Stimulated activated naive B cell treated with anti-CD40 and anti-IgM and Interleukin-4, amounts not matched to agents 10 μg/mL and 1 μg/mL and 100 μg/mL, for 72 hours (primary cell): ENCODE measurements around the gene CROCC2.

Source experiments
- ATAC-seq, 2 donors: fragments of 150-1000 bp; cut with Tn5 transposase; replicated peaks; 2 replicates each; pipeline ENCODE4 v1.10.0; 2021; ENCODE audit warnings: moderate library complexity in 1 of 2
- DNase-seq: peaks from one replicate; pipeline ENCODE4 v3.0.0; 2021
- H3K27ac Mint-ChIP-seq: one replicate; pipeline ENCODE4 v1.8.0; 2022; ENCODE audit warnings: mild to moderate bottlenecking, mixed read lengths
- H3K27me3 Mint-ChIP-seq, 2 donors: one replicate each; pipeline ENCODE4 v1.8.0; 2022; ENCODE audit warnings: mixed read lengths in 2 of 2
- H3K36me3 Mint-ChIP-seq, 2 donors: one replicate each; pipeline ENCODE4 v1.8.0; 2022; ENCODE audit warnings: mixed read lengths in 2 of 2, mild to moderate bottlenecking in 1 of 2
- H3K4me1 Mint-ChIP-seq, 2 donors: one replicate each; pipeline ENCODE4 v1.8.0; 2022; ENCODE audit warnings: mixed read lengths in 2 of 2, mild to moderate bottlenecking in 1 of 2
- H3K4me3 Mint-ChIP-seq, 2 donors: one replicate each; pipeline ENCODE4 v1.8.0; 2022; ENCODE audit warnings: mild to moderate bottlenecking in 2 of 2, mixed read lengths in 2 of 2, moderate library complexity in 1 of 2
- H3K9me3 Mint-ChIP-seq, 2 donors: one replicate each; pipeline ENCODE4 v1.8.0; 2022; ENCODE audit warnings: mixed read lengths in 2 of 2, mild to moderate bottlenecking in 1 of 2

CROCC2 gene

GRCh38 chr2:240960309-240960970 is 54.3 kb downstream of the CROCC2 start:
- Mint-ChIP-seq H3K9me3 (no peaks in the 10 kb centered on the region), H3K27me3 (peaks cover 19 to 40% of the 10 kb centered on the region in 2 donors), H3K4me3 (no peak overlapping the region), H3K4me1 (peaks cover 0 to 2% of the 10 kb centered on the region in 2 donors), H3K27ac (no peak overlapping the region), H3K36me3 (no peaks in the 10 kb centered on the region)
- ATAC-seq = no peak
- DNase-seq = no peak

- Mint-ChIP-seq H3K36me3 (no peaks in the 10 kb centered on the region), H3K4me3 (no peak overlapping the region), H3K4me1 (peaks cover 0 to 2% of the 10 kb centered on the region in 2 donors), H3K9me3 (no peaks in the 10 kb centered on the region), H3K27ac (no peak overlapping the region), H3K27me3 (peaks cover 17 to 37% of the 10 kb centered on the region in 2 donors)
- ATAC-seq (no peak), DNase-seq (no peak)
Observed at GRCh38 chr2:240960971-240961876, 55.1 kb downstream of the CROCC2 start.

- peaks cover 0 to 2% of the 10 kb centered on the region in 2 donors for H3K4me1 Mint-ChIP-seq
- H3K27ac Mint-ChIP-seq = no peak overlapping the region
- DNase-seq = no peak
- H3K36me3 Mint-ChIP-seq = no peaks in the 10 kb centered on the region
- ATAC-seq = no peak
- H3K4me3 Mint-ChIP-seq = no peak overlapping the region
- H3K27me3 Mint-ChIP-seq = peaks cover 11 to 30% of the 10 kb centered on the region in 2 donors
- no peaks in the 10 kb centered on the region for H3K9me3 Mint-ChIP-seq
Observed at GRCh38 chr2:240961910-240962299, 55.8 kb downstream of the CROCC2 start.

GRCh38 chr2:240962300-240963064 is 56.3 kb downstream of the CROCC2 start:
- H3K4me3 Mint-ChIP-seq = no peak overlapping the region
- ATAC-seq (no peak), DNase-seq (no peak)
- no peaks in the 10 kb centered on the region for H3K9me3 Mint-ChIP-seq
- H3K27ac Mint-ChIP-seq = no peak overlapping the region
- H3K4me1 Mint-ChIP-seq = peaks cover 0 to 2% of the 10 kb centered on the region in 2 donors
- H3K36me3 Mint-ChIP-seq = no peaks in the 10 kb centered on the region
- H3K27me3 Mint-ChIP-seq = peaks cover 11 to 25% of the 10 kb centered on the region in 2 donors

- Mint-ChIP-seq H3K4me1 (peaks cover 0 to 2% of the 10 kb centered on the region in 2 donors), H3K27ac (no peak overlapping the region), H3K4me3 (no peak overlapping the region), H3K9me3 (no peaks in the 10 kb centered on the region), H3K36me3 (no peaks in the 10 kb centered on the region), H3K27me3 (peaks cover 11 to 25% of the 10 kb centered on the region in 2 donors)
- ATAC-seq (no peak), DNase-seq (no peak)
Observed at GRCh38 chr2:240963065-240963867, 57.1 kb downstream of the CROCC2 start.

GRCh38 chr2:240963868-240964703 is 58.0 kb downstream of the CROCC2 start:
- Mint-ChIP-seq H3K9me3 (no peaks in the 10 kb centered on the region), H3K27ac (no peak overlapping the region), H3K36me3 (no peaks in the 10 kb centered on the region), H3K27me3 (peaks cover 10 to 18% of the 10 kb centered on the region in 2 donors), H3K4me3 (no peak overlapping the region), H3K4me1 (peaks cover 0 to 2% of the 10 kb centered on the region in 2 donors)
- no peak for ATAC-seq
- no peak for DNase-seq

GRCh38 chr2:240964704-240965295 is 58.7 kb downstream of the CROCC2 start:
- no peak overlapping the region for H3K27ac Mint-ChIP-seq
- no peaks in the 10 kb centered on the region for H3K4me1 Mint-ChIP-seq
- no peak overlapping the region for H3K4me3 Mint-ChIP-seq
- ATAC-seq (no peak), DNase-seq (no peak)
- peaks cover 6 to 14% of the 10 kb centered on the region in 2 donors for H3K27me3 Mint-ChIP-seq
- no peaks in the 10 kb centered on the region for H3K9me3 Mint-ChIP-seq
- H3K36me3 Mint-ChIP-seq = no peaks in the 10 kb centered on the region

- DNase-seq = no peak
- H3K27me3 Mint-ChIP-seq = peaks cover 6 to 8% of the 10 kb centered on the region in 2 donors
- H3K36me3 Mint-ChIP-seq = no peaks in the 10 kb centered on the region
- no peak overlapping the region for H3K4me3 Mint-ChIP-seq
- no peaks in the 10 kb centered on the region for H3K4me1 Mint-ChIP-seq
- no peak for ATAC-seq
- peaks cover 3 to 4% of the 10 kb centered on the region in 2 donors for H3K9me3 Mint-ChIP-seq
- no peak overlapping the region for H3K27ac Mint-ChIP-seq
Observed at GRCh38 chr2:240965296-240965904, 59.3 kb downstream of the CROCC2 start.

GRCh38 chr2:240965905-240966456 is 59.8 kb downstream of the CROCC2 start:
- Mint-ChIP-seq H3K4me3 (no peak overlapping the region), H3K4me1 (no peaks in the 10 kb centered on the region), H3K27me3 (peaks cover 6% of the 10 kb centered on the region in 2 donors), H3K9me3 (peaks cover 3 to 5% of the 10 kb centered on the region in 2 donors), H3K36me3 (no peaks in the 10 kb centered on the region), H3K27ac (no peak overlapping the region)
- no peak for ATAC-seq
- DNase-seq = no peak

GRCh38 chr2:240966457-240966905 is 60.3 kb downstream of the CROCC2 start:
- ATAC-seq = no peak
- H3K36me3 Mint-ChIP-seq = no peaks in the 10 kb centered on the region
- peaks cover 7 to 11% of the 10 kb centered on the region in 2 donors for H3K27me3 Mint-ChIP-seq
- no peak overlapping the region for H3K27ac Mint-ChIP-seq
- no peak for DNase-seq
- H3K4me1 Mint-ChIP-seq = no peaks in the 10 kb centered on the region
- peaks cover 3 to 5% of the 10 kb centered on the region in 2 donors for H3K9me3 Mint-ChIP-seq
- no peak overlapping the region for H3K4me3 Mint-ChIP-seq

- Mint-ChIP-seq H3K36me3 (no peaks in the 10 kb centered on the region), H3K27me3 (peaks cover 12 to 17% of the 10 kb centered on the region in 2 donors), H3K4me1 (no peaks in the 10 kb centered on the region), H3K27ac (no peak overlapping the region), H3K9me3 (peaks cover 3 to 5% of the 10 kb centered on the region in 2 donors), H3K4me3 (no peak overlapping the region)
- DNase-seq (no peak), ATAC-seq (no peak)
Observed at GRCh38 chr2:240966906-240967680, 61.0 kb downstream of the CROCC2 start.
